Islet of Langerhans (tissue), 1 donor: Measurements from ENCODE around the gene EGFR.
"Not testable (repeated sequence)": the region's sequence is repeated elsewhere in the genome, so short reads cannot be mapped to it uniquely, and the experiment has no call there.

Source experiments
- FAIRE-seq: peaks from one replicate; lab custom pipeline; 2011; peaks lifted over from hg19 to GRCh38; lab: Jason Lieb, UNC

The EGFR gene

GRCh38 chr7:55149001-55149400 is 130.2 kb downstream of the EGFR start:
- FAIRE-seq = no peak

GRCh38 chr7:55150166-55150565 is 131.3 kb downstream of the EGFR start:
- FAIRE-seq = no peak

GRCh38 chr7:55150709-55151451 is 132.1 kb downstream of the EGFR start:
- no peak for FAIRE-seq

- no peak for FAIRE-seq
Observed at GRCh38 chr7:55152516-55152915, 133.7 kb downstream of the EGFR start.

- no peak for FAIRE-seq
Observed at GRCh38 chr7:55154096-55154495, 135.3 kb downstream of the EGFR start.

- FAIRE-seq = no peak
Observed at GRCh38 chr7:55155351-55156117, 136.7 kb downstream of the EGFR start.

- FAIRE-seq = no peak
Observed at GRCh38 chr7:55156919-55157763, 138.3 kb downstream of the EGFR start.

- FAIRE-seq = no peak
Observed at GRCh38 chr7:55157764-55158105, 138.9 kb downstream of the EGFR start.

- no peak for FAIRE-seq
Observed at GRCh38 chr7:55158541-55159382, 139.9 kb downstream of the EGFR start.

GRCh38 chr7:55160539-55160938 is 141.7 kb downstream of the EGFR start:
- FAIRE-seq = no peak

- no peak for FAIRE-seq
Observed at GRCh38 chr7:55161154-55161687, 142.4 kb downstream of the EGFR start.

- no peak for FAIRE-seq
Observed at GRCh38 chr7:55162476-55162875, 143.7 kb downstream of the EGFR start.

GRCh38 chr7:55163733-55164132 is 144.9 kb downstream of the EGFR start:
- FAIRE-seq = no peak

GRCh38 chr7:55164527-55164926 is 145.7 kb downstream of the EGFR start:
- FAIRE-seq = no peak

- no peak for FAIRE-seq
Observed at GRCh38 chr7:55165176-55165861, 146.5 kb downstream of the EGFR start.

- not testable (repeated sequence) for FAIRE-seq
Observed at GRCh38 chr7:55167296-55167695, 148.5 kb downstream of the EGFR start.

- FAIRE-seq = no peak
Observed at GRCh38 chr7:55170335-55171069, 151.7 kb downstream of the EGFR start.

- FAIRE-seq = no peak
Observed at GRCh38 chr7:55171157-55171556, 152.3 kb downstream of the EGFR start.

GRCh38 chr7:55172161-55172560 is 153.3 kb downstream of the EGFR start:
- no peak for FAIRE-seq

GRCh38 chr7:55172881-55173609 is 154.2 kb downstream of the EGFR start:
- FAIRE-seq = no peak
